ENCODE data around the gene PRR7.

Gene PRR7

DNA sequence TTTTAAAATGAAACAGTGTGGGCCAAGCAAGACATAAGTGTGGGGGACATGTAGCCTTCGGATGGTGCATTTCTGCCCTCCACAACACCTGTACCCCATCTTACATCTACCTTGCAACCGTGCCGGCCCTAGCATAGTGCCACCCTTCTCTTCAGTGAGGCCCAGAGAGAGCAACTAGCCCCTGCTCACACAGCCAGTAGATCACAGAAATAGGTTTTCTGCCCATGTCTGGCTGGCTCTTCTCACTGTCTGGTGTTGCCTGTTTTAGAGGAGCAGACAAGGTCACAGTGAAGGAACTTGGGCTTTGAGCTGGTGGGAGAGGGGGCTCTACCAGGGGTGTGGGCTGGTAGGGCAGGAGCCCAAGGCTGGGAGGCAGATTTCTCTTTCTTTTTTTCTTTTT is 39.6 kb downstream of the PRR7 start:
- no peak for DNase-seq

DNA sequence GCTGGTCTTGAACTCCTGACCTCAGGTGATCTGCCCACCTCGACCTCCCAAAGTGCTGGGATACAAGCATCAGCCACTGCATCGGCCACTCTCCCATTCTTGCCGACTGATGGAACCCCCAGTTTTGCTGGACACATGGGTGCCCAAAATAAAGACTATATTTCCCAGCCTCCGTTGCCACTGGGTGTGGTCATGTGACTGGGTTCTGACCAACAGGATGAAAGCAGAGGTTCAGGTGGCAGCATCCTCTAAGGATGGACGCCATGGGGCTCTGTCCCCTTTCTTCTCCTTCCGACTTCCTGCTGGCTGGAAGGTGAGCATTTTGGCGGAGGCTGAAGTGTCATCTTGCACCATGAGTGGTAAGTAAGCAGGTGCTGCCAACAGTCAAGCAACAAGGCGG is 40.5 kb downstream of the PRR7 start:
- DNase-seq: no peak

DNA sequence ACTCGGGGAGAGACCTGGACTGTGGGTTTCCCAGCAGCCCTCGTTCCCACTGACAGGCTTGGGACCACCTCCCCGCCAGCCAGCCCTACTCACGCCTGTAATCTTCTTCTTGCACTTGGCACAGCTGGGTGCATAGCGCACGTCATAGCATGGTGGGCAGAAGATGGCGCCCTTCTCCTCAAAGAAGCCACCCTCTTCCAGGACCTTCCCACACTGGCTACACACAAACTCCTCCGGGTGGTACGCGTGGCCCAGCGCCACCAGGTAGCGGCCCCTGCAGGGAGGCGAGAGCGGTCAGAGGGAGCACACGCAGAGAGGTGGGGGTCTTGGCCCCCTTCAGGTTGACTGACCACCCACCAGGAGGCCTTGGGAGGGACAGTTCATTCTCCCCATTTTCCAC is 41.4 kb downstream of the PRR7 start:
- no peak for DNase-seq

DNA sequence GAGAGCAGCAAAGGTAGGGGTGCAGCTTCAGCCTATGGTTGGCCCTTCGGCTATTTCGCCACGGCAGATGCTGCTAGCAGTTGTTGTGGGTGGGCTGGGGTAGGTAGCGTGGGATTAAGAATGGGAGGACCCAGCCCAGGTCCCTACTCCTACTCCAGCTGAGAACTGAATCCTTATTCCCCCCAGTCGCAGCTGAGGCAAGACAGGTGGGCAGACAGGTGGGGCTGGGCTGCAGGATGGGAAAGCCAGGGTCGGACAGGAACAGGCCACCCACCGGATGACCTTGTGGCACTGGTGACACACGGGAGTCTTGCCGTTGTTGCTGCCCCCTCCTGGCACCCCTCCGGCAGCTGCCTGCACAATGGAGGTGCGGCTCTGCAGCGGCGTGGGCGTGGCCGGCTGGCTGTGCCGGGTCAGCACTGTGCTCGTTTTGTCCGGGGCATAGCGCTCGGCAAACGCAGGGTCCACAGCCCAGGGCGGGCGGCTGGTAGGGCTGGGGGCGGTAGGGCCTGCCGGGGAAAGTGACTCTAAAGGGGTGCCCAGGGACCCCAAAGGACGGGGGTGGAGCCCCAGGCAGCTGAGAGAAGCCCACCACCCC is 42.6 kb downstream of the PRR7 start:
- DNase-seq: no peak

DNA sequence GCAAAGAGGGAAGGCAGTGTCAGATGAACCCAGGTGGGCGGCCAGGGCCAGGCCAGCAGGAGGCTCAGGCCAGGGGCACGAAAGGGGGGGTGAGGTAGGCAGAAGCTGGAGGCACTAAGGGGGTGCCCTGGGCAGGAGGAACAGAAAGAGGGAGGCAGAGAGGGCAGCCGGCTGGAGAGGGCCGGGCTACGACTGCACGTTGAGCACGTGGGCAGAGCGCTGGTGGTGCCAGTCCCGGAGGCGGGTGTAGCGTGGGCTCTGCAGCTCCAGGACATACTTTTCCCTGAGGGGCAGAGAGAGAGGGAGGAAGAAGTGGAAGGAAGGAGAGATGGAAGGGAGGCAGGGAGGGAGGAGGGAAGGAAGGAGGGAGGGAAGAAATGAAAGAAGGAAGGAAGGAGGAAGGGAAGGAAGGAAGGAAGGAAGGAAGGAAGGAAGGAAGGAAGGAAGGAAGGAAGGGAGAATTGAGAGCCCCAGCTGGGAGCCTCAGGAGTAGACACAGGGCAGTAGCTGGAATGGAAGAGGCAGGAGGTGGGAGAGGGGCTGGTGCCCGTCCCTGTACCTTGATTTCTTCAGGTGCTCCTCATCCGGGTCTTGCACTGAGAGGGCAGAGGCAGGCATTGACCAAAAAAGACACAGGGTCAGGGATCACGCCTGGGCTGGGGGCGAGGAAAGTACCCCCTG is 43.8 kb downstream of the PRR7 start:
- DNase-seq: no peak

DNA sequence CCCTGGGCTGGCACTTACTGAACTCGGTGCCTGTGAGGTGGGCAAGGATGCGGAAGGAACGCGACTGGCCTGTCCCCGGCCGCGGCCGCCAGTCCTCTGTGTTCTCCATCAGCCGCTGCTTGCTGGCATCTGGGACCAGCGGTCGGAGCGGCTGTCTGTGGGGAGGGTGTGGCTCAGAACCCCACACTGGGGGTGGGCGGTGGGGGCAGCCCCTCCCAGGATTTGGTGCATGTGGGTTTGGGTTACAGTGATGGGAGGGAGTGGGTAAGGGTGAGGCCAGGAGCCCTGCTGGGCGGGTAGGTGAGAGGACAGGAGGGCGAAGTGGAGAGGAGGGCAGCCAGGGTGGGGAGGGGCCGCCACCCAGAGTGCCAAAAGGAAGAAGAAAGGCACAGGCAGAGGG is 44.4 kb downstream of the PRR7 start:
- no peak for DNase-seq

DNA sequence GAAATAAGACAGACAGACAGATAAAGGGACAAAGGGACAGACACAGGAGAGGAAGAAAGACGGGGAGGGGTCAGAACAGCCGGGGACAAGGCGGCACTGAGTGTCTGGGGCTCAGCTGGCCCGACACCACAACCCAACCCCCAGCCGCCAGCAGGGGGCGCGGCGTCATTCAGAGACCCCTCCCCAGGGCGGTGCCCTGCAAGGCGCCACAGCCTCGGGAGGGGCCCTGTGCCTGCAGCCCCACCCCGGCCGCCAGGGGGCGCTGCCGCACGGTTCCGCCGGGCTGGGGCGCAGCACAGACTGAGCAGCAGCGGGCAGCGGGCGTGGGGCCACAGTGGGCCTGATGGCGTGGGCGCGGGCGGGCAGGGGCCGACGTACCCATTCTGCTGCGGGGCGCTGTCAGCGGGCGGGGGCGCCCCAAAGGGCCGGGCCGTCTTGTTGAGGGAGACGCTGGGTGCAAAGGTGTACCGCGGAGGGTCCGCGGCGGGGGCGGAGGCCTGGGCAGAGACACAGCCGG is 44.9 kb downstream of the PRR7 start:
- no peak for DNase-seq

DNA sequence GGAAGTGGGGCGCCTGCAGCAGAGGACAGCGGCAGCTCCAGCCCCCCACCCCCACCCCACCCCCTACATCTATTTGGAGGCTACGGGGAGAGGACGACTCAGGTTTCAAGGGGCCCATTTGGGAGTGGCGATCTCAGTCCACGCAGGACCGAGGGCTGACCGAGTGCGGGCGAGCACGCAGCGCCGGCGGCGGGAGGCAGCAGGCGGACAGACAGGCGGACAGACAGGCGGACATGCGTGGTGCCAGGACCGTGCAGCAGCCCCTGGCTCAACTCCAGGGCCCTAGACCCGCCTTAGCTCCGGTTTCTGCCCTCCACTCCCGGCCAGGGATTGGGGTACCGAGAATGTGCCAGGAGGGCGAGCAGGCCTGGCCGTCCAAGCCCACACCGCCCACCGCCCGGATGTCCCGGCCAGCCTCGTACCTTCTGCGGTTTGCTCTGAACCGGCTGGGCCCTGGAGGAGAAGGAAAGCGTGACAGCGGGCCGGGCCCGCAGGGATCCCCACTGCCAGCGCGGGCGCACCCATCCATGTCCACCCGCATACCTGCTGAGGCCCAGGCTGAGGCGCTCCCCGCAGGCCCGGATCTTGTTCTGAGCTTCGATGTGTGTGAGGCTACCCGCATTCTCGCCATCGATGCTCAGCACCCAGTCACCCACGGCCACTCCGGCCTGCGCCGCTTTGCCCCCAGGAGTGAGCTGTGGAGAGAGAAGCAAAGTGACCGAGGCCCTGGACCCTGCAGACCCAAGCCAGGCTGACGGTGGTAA is 45.6 kb downstream of the PRR7 start:
- no peak for DNase-seq

DNA sequence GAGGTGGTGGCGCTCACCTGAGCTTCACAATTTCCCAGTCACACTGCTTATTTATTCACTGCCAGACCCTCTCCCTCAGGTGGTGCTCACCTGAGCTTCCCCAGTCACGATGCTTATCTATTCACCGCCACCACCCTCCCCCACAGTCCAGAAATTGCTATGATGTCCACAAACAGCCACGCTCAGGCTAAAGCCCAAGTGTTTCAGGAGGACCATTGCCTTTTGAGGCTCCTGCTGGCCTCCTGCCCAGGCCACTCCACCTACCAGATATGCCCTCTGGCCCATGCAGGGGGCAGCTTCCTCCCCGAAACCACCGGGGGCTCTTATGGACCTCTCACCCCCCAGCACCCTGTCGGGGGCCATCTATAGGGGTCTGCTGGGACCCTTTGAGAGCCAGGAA is 46.2 kb downstream of the PRR7 start:
- DNase-seq: no peak

DNA sequence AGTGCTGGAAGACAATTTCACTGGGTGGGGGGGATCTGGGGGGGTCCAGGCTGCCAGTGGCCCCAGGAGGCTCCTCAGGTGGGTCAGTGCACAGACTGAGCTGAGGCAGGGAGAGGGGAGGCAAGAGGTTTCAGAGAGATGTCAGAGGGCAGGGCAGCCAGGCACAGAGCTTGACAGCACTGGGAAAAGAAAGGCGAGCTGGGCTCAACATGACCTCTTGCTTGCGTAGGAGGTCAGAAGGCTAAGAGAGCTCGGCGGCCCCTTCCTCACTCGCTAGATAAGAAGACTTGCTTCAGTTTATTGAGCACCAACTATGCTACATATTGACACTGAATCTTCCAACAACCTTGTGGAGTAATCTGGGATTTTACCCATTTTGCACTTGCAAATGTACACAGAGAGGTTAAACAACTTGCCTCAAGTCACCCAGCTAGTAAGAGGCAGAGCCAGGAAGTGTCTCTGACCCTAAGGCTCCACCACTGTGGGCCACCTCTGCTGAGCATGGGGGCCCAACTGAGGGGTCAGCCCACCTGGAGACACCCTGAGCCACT is 47.3 kb downstream of the PRR7 start:
- no peak for DNase-seq

DNA sequence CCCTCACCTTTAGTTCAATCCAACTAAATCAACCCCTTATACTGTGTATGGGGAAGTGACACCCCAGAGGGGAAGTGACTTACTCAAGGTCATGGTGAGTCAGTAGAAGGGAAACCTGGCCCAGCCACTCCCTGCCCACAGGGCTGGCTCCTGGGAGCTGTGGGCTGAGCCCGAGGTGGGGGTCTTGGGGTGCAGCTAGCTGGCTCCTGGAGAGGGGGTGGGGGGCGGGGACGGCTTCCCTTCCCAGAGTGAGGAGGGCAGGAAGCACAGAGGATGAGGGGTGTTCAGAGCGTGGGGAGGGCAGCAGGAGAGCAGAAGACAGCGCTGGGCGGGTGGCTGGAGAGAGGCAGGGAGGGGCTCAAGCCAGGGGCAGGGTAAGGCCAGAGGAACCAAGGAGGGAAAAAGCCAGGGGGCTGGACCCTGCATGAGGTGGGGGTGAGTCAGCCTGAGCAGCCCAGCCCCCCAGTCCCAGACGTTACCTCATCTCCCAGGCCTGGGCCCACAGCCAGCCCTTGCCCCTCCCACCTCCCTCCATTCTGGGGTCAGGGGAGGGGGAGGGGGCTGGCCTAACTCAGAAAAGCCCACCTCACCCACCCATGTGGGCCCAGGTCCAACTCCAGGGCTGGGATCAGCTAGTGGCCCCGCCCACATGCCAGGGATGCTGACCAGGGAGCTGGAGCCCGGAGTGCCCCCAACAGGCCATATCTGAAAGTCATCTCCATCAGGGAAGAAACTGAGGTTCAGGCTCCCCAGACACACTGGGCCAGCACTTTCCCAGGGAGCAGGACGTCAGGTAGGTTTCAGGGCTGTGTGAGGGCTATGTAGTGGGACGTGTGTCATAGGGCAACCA is 48.0 kb downstream of the PRR7 start:
- DNase-seq: peak; percentile 68

DNA sequence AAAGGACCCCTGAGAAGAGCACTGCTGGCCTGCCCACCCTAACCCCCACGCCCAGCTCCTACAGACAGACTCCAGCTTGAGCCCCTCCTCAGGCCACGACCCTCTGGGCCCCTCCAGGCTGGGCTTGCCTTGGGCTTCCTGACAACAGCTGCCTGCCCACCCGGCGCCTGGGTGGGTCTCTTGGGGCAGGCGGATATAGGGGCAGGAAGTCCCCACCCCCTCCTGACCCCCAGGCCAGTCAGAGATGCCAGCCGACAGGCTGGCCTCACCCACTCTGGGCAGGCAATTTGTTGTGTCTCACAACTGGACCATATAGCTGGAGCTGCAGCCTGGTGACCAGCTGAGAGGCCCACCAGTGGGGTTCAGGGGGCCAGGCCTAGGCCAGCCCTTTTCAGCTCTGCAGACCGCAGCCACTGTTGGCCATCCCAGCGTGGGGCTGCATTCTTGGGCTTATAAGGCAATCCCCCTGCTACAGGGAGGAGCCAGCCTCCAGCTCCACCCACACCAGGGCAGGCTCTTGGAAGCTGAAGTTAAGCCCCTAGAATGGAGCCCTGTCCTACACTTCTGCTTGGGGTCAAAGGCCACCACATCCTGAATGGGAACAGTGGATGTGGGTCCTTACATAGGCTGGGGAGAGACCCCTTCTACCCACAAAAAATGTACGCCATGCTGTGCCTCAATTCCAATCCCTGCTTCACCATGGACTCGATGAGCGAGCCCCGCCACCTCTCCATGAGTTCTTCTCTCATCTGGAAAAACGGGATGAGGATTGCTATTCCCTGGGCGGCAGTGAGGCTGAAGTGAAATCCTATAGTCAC is 48.8 kb downstream of the PRR7 start:
- DNase-seq: no peak

DNA sequence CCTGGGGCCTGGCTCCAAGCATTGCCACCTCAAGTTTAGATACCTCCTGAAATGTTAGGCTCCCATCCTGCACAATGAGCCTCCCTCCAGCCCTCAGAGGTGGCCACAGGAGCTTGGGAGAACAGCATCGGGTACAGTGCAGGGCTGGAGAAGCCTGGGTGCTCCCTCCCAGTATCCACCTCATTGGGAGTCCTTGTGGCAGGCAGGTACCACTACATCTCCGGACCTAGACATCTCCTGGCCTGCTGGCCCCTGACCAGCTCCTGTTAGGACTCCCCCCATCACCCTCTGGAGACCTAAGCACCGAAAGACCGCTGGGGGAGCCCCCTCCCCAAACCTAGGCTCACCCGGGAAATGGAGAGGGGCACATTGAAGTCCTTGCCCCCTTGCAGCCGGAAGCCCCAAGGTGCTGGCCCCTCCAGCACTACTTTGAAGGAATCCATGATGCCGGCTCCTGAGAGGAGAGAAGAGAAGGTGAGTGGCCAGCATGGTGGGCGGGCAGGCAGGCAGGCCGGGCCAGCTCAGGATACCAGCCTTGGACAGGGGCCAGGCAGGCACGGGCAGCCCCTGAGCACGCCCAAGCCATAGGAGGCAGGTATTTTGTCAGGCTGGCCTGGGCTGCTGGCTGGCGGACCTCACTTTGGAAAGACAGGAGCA is 49.6 kb downstream of the PRR7 start:
- DNase-seq: no peak

DNA sequence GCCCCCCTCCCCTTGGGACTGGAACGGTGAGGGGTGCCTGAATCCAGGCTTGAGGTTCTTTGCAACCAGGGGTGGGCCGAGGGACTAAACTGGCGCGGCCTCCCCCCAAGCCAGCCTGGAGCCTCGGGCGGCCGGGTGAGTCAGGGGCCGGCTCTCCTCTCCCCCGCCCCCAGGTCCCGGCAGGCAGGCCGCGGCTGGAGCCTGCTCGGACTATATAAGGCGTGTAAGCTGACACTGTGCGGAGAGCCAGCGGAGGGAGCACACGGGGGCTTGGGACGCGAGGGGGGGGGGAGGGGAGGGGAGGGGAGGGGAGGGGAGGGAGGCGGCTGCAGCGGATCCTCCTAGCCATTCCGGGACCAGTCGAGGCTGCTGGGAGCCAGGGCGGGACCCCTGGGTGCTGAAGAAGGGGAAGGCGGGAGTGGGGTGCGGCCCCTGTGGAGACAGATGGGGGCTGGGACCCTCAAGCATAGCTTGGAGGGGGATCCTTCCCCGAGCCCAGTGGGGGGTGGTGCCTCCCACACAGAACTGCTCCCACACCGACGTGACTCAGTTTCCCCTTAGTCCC is 50.2 kb downstream of the PRR7 start:
- DNase-seq: no peak

DNA sequence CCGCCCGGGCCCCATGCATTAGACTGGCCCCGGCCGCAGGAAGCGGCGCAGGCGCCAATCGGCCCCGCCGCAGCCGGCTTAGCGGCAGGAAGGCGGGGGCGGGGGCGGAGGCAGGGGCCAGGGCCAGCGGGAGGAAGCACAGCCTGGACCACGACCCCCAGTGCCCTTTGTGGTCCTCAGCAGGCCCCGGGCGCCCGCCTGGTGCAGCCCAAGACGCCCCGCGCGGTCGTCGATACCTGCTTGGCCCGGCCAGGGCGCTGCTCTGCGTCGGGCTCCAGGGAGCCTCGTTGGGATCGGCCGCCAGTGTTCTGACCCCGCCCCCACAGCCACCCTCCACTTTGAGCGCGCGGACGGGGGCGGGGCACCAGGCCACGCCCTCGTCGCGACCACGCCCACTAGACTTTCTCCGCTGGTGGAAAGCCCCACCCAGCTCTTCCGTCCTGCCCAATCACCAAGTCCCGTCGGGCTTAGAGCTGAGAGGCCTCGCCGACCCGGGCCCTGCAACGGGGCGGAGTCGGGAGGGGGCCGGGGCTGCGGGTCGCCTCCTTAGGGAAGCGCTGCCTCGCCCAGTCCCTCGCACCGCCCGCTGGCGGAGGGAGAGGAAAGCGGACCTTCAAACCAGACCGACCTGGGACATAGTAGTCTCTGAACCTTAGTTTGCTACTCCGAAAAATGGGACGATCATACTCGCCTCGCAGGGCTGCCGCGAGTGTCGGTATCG is 50.8 kb downstream of the PRR7 start, which contains the start of gene PDLIM7:
PDLIM7 (minus strand) TSS at position 313 of the 721 bp plus-strand sequence. CDS start 1,092 bp downstream, outside the sequence.
- DNase-seq: peak; percentile 94

DNA sequence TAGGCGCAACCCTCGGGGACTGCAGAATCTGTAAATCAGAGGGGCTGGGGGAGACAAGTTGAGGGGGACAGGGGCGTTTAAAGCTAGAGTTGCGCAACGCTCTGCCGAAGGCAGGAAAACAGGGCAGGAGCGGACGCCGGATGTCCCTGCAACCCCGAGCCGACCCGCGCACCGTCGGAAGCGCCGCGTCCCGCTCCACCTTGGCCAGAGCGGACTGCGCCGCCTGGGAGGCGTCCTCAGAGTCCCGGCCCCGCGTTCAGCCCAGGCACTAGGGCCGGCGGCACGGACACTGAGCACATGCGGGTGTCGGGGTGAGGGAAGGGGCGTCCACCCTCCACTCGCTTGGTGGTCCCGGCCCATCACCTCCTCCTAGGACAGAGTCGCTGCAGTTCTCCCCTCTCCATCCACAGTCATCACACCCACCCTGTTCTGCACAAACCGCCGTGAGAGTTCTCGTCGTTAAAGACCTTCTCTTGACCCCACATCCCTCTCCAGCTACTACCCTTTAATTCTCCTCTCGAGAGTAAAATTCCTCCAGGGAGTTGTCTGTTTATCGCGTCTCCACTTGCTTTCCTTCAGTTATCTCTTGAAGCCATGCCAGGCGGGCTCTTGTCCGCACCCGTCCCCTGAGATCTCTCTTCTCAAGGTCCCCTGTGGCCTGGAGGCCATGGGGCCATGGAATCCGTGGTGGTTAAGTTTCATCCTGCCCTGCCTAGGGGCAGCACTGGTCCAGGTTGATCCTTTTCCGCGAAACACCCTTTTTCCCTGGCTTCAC is 51.6 kb downstream of the PRR7 start:
- DNase-seq: no peak

DNA sequence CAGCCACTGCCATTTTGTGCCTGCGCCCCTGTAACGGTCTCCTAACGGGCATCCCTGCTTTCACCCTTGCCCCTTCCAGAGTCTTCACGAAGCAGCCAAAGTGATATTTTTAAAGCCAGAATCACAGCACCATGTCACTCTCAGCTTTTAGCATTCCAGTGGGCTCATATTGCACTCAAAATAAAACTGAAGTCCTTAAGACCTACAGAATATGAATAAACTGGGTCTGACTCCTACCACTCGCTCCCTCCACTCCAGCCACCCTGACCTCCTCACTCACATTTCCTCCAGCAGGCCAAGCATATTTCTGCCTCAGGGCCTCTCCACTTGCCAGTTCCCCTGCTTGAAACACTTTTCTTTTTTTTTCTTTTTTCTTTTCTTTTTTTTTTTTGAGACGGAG is 53.2 kb downstream of the PRR7 start:
- DNase-seq: no peak

DNA sequence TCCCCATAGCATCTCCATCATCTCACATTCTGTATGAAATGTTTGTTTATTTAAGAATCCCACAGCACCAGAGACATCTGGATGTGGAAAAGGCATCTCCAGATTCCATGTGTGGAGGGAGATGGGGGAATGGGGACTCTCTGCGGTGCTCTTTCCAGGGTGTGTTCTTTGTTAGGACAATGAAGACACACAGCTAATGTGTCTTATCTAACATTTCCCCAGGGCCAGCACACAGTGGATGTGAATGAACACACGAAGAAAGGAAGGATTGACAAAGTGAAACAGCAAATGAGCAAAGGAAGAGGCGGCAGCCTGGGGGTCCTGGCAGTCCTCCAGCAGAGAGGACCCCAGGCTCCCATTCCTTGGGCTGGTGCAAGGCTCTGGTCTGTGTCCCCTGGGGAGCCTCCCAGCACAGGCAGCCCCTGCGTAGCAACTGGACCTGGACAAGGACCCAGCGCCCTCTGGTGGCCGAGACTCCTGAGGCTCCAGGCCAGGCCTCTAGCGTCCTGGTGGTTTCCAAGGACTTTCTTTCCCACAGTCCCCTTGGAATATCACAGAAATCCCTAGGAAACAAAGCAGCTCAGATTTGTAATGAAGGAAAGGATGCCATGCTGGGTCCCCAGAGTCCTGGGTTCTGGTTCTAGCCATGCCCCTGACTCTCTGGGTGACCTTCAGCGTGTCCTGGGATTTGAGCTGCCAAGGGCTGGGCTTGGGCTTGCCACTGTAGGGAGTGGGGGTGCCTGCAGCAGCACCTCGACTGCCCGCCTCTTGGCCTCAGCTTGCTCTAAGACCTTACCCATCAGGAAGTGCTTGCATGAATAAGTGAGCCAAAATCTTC is 54.3 kb downstream of the PRR7 start:
- DNase-seq: peak; percentile 78

All from CD4-positive, alpha-beta T cell treated with Interferon gamma for 1 hour (primary cell).